Measurements from ENCODE around the gene PDK3. TPM values are rescaled to one million over a fixed set of nuclear protein-coding genes. Genes with fewer than 3 reads are reported as not detected.

The PDK3 gene
- total RNA-seq, 2 donors from 2014 or later: 116 to 118 TPM

DNA sequence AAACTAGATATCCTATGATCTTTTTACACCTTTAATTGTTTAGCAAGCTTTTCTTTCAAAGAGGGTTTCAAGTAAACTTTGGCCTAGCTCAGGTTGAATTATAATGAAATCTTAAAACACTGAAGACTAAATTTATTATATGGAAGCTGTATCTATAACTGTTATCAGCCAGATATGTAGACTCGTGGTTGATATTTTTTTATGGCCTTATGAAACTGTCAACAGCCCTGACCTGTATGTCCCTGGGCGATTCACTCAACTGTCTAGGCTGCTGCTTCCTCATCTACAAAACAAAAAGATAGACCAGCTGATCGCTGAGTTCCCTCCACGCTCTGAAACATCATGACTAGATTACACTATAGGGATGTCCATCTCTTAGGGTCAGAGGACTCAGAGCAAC, 21.2 kb upstream of the PDK3 start:
- no peak for TF ChIP-seq CTCF (IDR thresholded peaks at IDR 0.05)
- Histone ChIP-seq H3K27me3 (replicated peaks; ENCODE audit: insufficient read depth) (no peaks in the 10 kb centered on the region), H3K27ac (peak overlapping the region; percentile 73 to 78), H3K9me3 (no peaks in the 10 kb centered on the region), H3K36me3 (no peaks in the 10 kb centered on the region), H3K4me3 (no peak overlapping the region), H3K4me1 (ENCODE audit: control insufficient read depth in 1 of 2, low read depth in 2 of 2) (peaks cover 8 to 37% of the 10 kb centered on the region in 2 donors)
- no peak for DNase-seq (ENCODE audit: low spot score)
- no peak for ATAC-seq (ENCODE audit: insufficient number of reproducible peaks, low FRiP score, low read depth)

GRCh38 chrX:24444645-24445044, 20.4 kb upstream of the PDK3 start:
- DNase-seq (ENCODE audit: low spot score): no peak
- no peak for TF ChIP-seq CTCF (IDR thresholded peaks at IDR 0.05)
- H3K4me1 ChIP-seq (ENCODE audit: control insufficient read depth in 1 of 2, low read depth in 2 of 2): peaks cover 13 to 44% of the 10 kb centered on the region in 2 donors
- peak overlapping the region; percentile 73 to 78 for H3K27ac ChIP-seq
- H3K27me3 ChIP-seq (replicated peaks; ENCODE audit: insufficient read depth): no peaks in the 10 kb centered on the region
- H3K4me3 ChIP-seq: no peak overlapping the region
- no peaks in the 10 kb centered on the region for H3K36me3 ChIP-seq
- H3K9me3 ChIP-seq: no peaks in the 10 kb centered on the region
- ATAC-seq (ENCODE audit: insufficient number of reproducible peaks, low FRiP score, low read depth): no peak

DNA sequence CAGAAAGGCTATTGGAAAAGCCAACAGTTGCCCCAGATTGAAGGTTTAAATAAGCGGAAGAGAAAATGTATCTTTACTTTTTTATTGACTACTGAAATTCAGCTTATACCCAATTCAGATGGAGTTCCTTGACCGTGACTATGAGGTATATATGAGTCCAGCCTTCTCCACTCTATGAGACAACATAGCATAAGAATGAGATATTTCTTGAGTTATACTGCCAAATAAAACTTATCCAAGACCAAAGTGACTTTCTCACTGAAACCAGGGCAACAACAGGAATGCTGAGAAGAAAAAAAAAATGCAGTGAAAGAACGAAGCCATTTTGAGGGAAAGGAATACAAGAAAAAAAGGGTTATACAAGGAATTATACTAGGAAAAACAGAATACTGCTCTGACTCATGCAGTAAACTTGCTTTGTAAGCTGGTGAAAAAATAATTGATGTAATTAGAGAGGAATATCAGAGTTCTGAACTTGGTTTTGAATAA, 16.3 kb upstream of the PDK3 start:
- H3K27ac ChIP-seq: peak overlapping the region; percentile 88 to 93
- no peaks in the 10 kb centered on the region for H3K36me3 ChIP-seq
- DNase-seq (ENCODE audit: low spot score) (no peak), ATAC-seq (ENCODE audit: insufficient number of reproducible peaks, low FRiP score, low read depth) (peak; percentile 70)
- H3K27me3 ChIP-seq (replicated peaks; ENCODE audit: insufficient read depth): no peaks in the 10 kb centered on the region
- H3K4me3 ChIP-seq: no peak overlapping the region
- no peak for TF ChIP-seq CTCF (IDR thresholded peaks at IDR 0.05)
- H3K4me1 ChIP-seq (ENCODE audit: control insufficient read depth in 1 of 2, low read depth in 2 of 2): peaks cover 13 to 50% of the 10 kb centered on the region in 2 donors
- H3K9me3 ChIP-seq: no peaks in the 10 kb centered on the region

DNA sequence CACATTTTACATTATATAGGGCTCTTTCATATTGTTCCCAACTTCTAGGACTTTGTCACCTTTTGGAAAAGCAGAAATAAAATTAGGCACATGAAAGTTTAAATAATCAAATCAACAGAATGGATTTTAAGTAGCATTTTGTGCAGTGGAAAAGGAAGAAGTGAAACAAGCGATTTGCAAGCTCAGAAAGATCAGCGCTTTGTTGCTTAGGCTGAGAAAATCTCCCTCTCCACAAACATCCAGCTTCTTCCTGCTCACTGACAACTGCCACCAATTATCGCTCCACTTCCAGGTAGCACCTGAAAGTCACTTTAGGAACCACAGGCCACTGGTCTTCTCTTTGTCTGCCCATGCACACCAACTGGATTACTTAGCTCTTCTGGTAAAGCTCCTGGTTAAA, 2.0 kb upstream of the PDK3 start:
- Histone ChIP-seq H3K27ac (no peak overlapping the region), H3K4me1 (ENCODE audit: control insufficient read depth in 1 of 2, low read depth in 2 of 2) (peaks cover 0 to 6% of the 10 kb centered on the region in 2 donors), H3K27me3 (replicated peaks; ENCODE audit: insufficient read depth) (no peaks in the 10 kb centered on the region), H3K4me3 (no peak overlapping the region), H3K36me3 (no peaks in the 10 kb centered on the region), H3K9me3 (no peaks in the 10 kb centered on the region)
- TF ChIP-seq CTCF (IDR thresholded peaks at IDR 0.05): no peak
- DNase-seq (ENCODE audit: low spot score) (no peak), ATAC-seq (ENCODE audit: insufficient number of reproducible peaks, low FRiP score, low read depth) (no peak)

- H3K27me3 ChIP-seq (replicated peaks; ENCODE audit: insufficient read depth): no peaks in the 10 kb centered on the region
- no peaks in the 10 kb centered on the region for H3K9me3 ChIP-seq
- TF ChIP-seq CTCF (IDR thresholded peaks at IDR 0.05): no peak
- ATAC-seq (ENCODE audit: insufficient number of reproducible peaks, low FRiP score, low read depth) (no peak), DNase-seq (ENCODE audit: low spot score) (no peak)
- no peaks in the 10 kb centered on the region for H3K36me3 ChIP-seq
- peaks cover 0 to 10% of the 10 kb centered on the region in 2 donors for H3K4me1 ChIP-seq (ENCODE audit: control insufficient read depth in 1 of 2, low read depth in 2 of 2)
- peak overlapping the region; percentile 91 for H3K4me3 ChIP-seq
- H3K27ac ChIP-seq: peak overlapping the region; percentile 72 to 93
Observed at GRCh38 chrX:24464498-24464835, 619 bp upstream of the PDK3 start.

Measured in thoracic aorta (tissue), 2 donors.